ENCODE measurements around the gene PDE6A. TPM values are rescaled to one million over a fixed set of nuclear protein-coding genes. Genes with fewer than 3 reads are reported as not detected.

The PDE6A gene
- total and polyA plus RNA-seq, 2 donors from 2014 or later = 0.03 TPM; not detected in 1

- Histone ChIP-seq H3K9me3 (ENCODE audit: control insufficient read depth in 2 of 3, insufficient read depth in 1 of 3, low read length in 3 of 3) (no peaks in the 10 kb centered on the region), H3K4me1 (ENCODE audit: control insufficient read depth in 2 of 3, insufficient read depth in 2 of 3, low read depth in 1 of 3, low read length in 3 of 3) (peaks cover 0 to 12% (median 9%) of the 10 kb centered on the region in 3 donors), H3K36me3 (ENCODE audit: control insufficient read depth in 2 of 3, insufficient read depth in 3 of 3, low read length in 3 of 3) (no peaks in the 10 kb centered on the region), H3K27me3 (ENCODE audit: control insufficient read depth, insufficient read depth, low read length) (no peaks in the 10 kb centered on the region), H3K9ac (ENCODE audit: low read length in 3 of 3) (no peak overlapping the region), H3K4me3 (ENCODE audit: low read length in 3 of 3) (no peak overlapping the region), H3K27ac (ENCODE audit: low read depth in 2 of 2, low read length in 2 of 2) (no peak overlapping the region)
- TF ChIP-seq CTCF (IDR thresholded peaks at IDR 0.05; ENCODE audit: borderline replicate concordance, extremely low read depth, insufficient read depth) = no peak
- intact Hi-C loops (cut with DNase I) = loop anchor here (5.0 kb wide), 1 partner anchor 190 kb away; no protein-coding TSS in a partner anchor
- FAIRE-seq (no peak), DNase-seq (no peak)
These were observed 117.0 kb downstream of the PDE6A start for GRCh38 chr5:149827546-149827945.

- FAIRE-seq (no peak), DNase-seq (no peak)
- Histone ChIP-seq H3K9ac (ENCODE audit: low read length in 3 of 3) (no peak overlapping the region), H3K27me3 (ENCODE audit: control insufficient read depth, insufficient read depth, low read length) (no peaks in the 10 kb centered on the region), H3K4me3 (ENCODE audit: low read length in 3 of 3) (no peak overlapping the region), H3K4me1 (ENCODE audit: control insufficient read depth in 2 of 3, insufficient read depth in 2 of 3, low read depth in 1 of 3, low read length in 3 of 3) (peaks cover 0 to 12% (median 9%) of the 10 kb centered on the region in 3 donors), H3K9me3 (ENCODE audit: control insufficient read depth in 2 of 3, insufficient read depth in 1 of 3, low read length in 3 of 3) (no peaks in the 10 kb centered on the region), H3K36me3 (ENCODE audit: control insufficient read depth in 2 of 3, insufficient read depth in 3 of 3, low read length in 3 of 3) (no peaks in the 10 kb centered on the region), H3K27ac (ENCODE audit: low read depth in 2 of 2, low read length in 2 of 2) (no peak overlapping the region)
- intact Hi-C loops (cut with DNase I) = loop anchor here (5.0 kb wide), 1 partner anchor 190 kb away; no protein-coding TSS in a partner anchor
- no peak for TF ChIP-seq CTCF (IDR thresholded peaks at IDR 0.05; ENCODE audit: borderline replicate concordance, extremely low read depth, insufficient read depth)
These were observed 117.5 kb downstream of the PDE6A start for GRCh38 chr5:149827086-149827485.

GRCh38 chr5:149826574-149826973 is 118.0 kb downstream of the PDE6A start:
- H3K36me3 ChIP-seq (ENCODE audit: control insufficient read depth in 2 of 3, insufficient read depth in 3 of 3, low read length in 3 of 3) = no peaks in the 10 kb centered on the region
- FAIRE-seq (no peak), DNase-seq (no peak)
- H3K4me1 ChIP-seq (ENCODE audit: control insufficient read depth in 2 of 3, insufficient read depth in 2 of 3, low read depth in 1 of 3, low read length in 3 of 3) = peaks cover 0 to 12% (median 9%) of the 10 kb centered on the region in 3 donors
- H3K27me3 ChIP-seq (ENCODE audit: control insufficient read depth, insufficient read depth, low read length) = no peaks in the 10 kb centered on the region
- H3K27ac ChIP-seq (ENCODE audit: low read depth in 2 of 2, low read length in 2 of 2) = no peak overlapping the region
- intact Hi-C loops (cut with DNase I) = loop anchor here (5.0 kb wide), 1 partner anchor 189 kb away; no protein-coding TSS in a partner anchor
- TF ChIP-seq CTCF (IDR thresholded peaks at IDR 0.05; ENCODE audit: borderline replicate concordance, extremely low read depth, insufficient read depth) = no peak
- H3K4me3 ChIP-seq (ENCODE audit: low read length in 3 of 3) = no peak overlapping the region
- H3K9ac ChIP-seq (ENCODE audit: low read length in 3 of 3) = no peak overlapping the region
- no peaks in the 10 kb centered on the region for H3K9me3 ChIP-seq (ENCODE audit: control insufficient read depth in 2 of 3, insufficient read depth in 1 of 3, low read length in 3 of 3)

GRCh38 chr5:149824846-149825245 is 119.7 kb downstream of the PDE6A start:
- Histone ChIP-seq H3K27ac (ENCODE audit: low read depth in 2 of 2, low read length in 2 of 2) (peak overlapping the region in 1 of 2 donors; percentile 18), H3K9ac (ENCODE audit: low read length in 3 of 3) (no peak overlapping the region), H3K9me3 (ENCODE audit: control insufficient read depth in 2 of 3, insufficient read depth in 1 of 3, low read length in 3 of 3) (no peaks in the 10 kb centered on the region), H3K4me1 (ENCODE audit: control insufficient read depth in 2 of 3, insufficient read depth in 2 of 3, low read depth in 1 of 3, low read length in 3 of 3) (peaks cover 0 to 12% (median 9%) of the 10 kb centered on the region in 3 donors), H3K36me3 (ENCODE audit: control insufficient read depth in 2 of 3, insufficient read depth in 3 of 3, low read length in 3 of 3) (no peaks in the 10 kb centered on the region), H3K4me3 (ENCODE audit: low read length in 3 of 3) (no peak overlapping the region), H3K27me3 (ENCODE audit: control insufficient read depth, insufficient read depth, low read length) (no peaks in the 10 kb centered on the region)
- DNase-seq = peak in 2 of 5 donors; percentile 43 to 86
- FAIRE-seq = no peak
- no peak for TF ChIP-seq CTCF (IDR thresholded peaks at IDR 0.05; ENCODE audit: borderline replicate concordance, extremely low read depth, insufficient read depth)
- intact Hi-C loops (cut with DNase I) = loop anchor here (5.0 kb wide), 1 partner anchor 188 kb away; no protein-coding TSS in a partner anchor

Data from kidney (tissue), 14 donors.